Keratinocyte (primary cell): ENCODE results near the gene ZBTB20. TPM values are rescaled to one million over a fixed set of nuclear protein-coding genes. Genes with fewer than 3 reads are reported as not detected.

Experiments used
- DNase-seq: peaks from one replicate; pipeline ENCODE4 v3.0.0-alpha.2; 2011; ENCODE audit warnings: low read depth, missing footprints, low spot score
- FAIRE-seq: peaks from 2 replicates; lab custom pipeline; 2011; peaks lifted over from hg19 to GRCh38; lab: Jason Lieb, UNC
- H2AFZ ChIP-seq: 2 replicates; pipeline ENCODE4 v1.6.0; 2012; ENCODE audit warnings: low read length, control low read depth, inconsistent platforms; ENCODE audit not compliant: control insufficient read depth
- H3K27ac ChIP-seq: 2 replicates; pipeline ENCODE4 v1.5.1; 2011; ENCODE audit warnings: low read length; ENCODE audit not compliant: control insufficient read depth, insufficient read depth
- H3K27me3 ChIP-seq: 3 replicates; pipeline ENCODE4 v1.6.0; 2011; ENCODE audit warnings: low read length; ENCODE audit not compliant: control insufficient read depth, insufficient read depth; ENCODE audit errors: extremely low read depth
- H3K36me3 ChIP-seq, 2 experiments: 2 replicates in 1 of 2; 3 replicates in 1 of 2; pipeline ENCODE4 v1.5.1; 2011; ENCODE audit warnings: low read length in 2 of 2, mild to moderate bottlenecking in 1 of 2; ENCODE audit not compliant: control insufficient read depth in 2 of 2, insufficient read depth in 2 of 2; ENCODE audit errors: extremely low read depth in 1 of 2
- H3K4me1 ChIP-seq: 3 replicates; pipeline ENCODE4 v1.5.1; 2011; ENCODE audit warnings: low read length; ENCODE audit not compliant: control insufficient read depth, insufficient read depth; ENCODE audit errors: extremely low read depth
- H3K4me2 ChIP-seq: 3 replicates; pipeline ENCODE4 v1.6.0; 2011; ENCODE audit warnings: low read depth, low read length; ENCODE audit not compliant: control insufficient read depth, insufficient read depth; ENCODE audit errors: extremely low read depth
- H3K4me3 ChIP-seq, 3 experiments: fragments of 200-600 bp in 1 of 3; sonication (generic) in 1 of 3; 2 replicates in 2 of 3; 3 replicates in 1 of 3; pipeline ENCODE4 v1.5.1; 2011 to 2016; ENCODE audit warnings: low read length in 3 of 3, mild to moderate bottlenecking in 3 of 3, control low read depth in 2 of 3, inconsistent platforms in 1 of 3, low read depth in 1 of 3, mixed read lengths in 1 of 3, mixed run types in 1 of 3, moderate library complexity in 1 of 3; ENCODE audit not compliant: control insufficient read depth in 2 of 3, insufficient read depth in 2 of 3; ENCODE audit errors: extremely low read depth in 1 of 3
- H3K79me2 ChIP-seq: 2 replicates; pipeline ENCODE4 v1.6.0; 2012; ENCODE audit warnings: low read length; ENCODE audit not compliant: control insufficient read depth, insufficient read depth
- H3K9ac ChIP-seq: 3 replicates; pipeline ENCODE4 v1.6.0; 2011; ENCODE audit warnings: low read length; ENCODE audit not compliant: control insufficient read depth, insufficient read depth; ENCODE audit errors: extremely low read depth
- H3K9me1 ChIP-seq: 3 replicates; pipeline ENCODE4 v1.6.0; 2011; ENCODE audit warnings: low read length; ENCODE audit not compliant: control insufficient read depth, insufficient read depth; ENCODE audit errors: extremely low read depth
- H3K9me3 ChIP-seq: 2 replicates; pipeline ENCODE4 v1.5.1; 2012; ENCODE audit warnings: low read depth, low read length; ENCODE audit not compliant: control insufficient read depth
- H4K20me1 ChIP-seq: 3 replicates; pipeline ENCODE4 v1.6.0; 2011; ENCODE audit warnings: low read length; ENCODE audit not compliant: control insufficient read depth, insufficient read depth; ENCODE audit errors: extremely low read depth
- EZH2 ChIP-seq: IDR thresholded peaks from one replicate; pipeline ENCODE4 v1.6.1; 2012; ENCODE audit warnings: inconsistent platforms, mild to moderate bottlenecking, low read length, moderate library complexity
- dilution Hi-C: fragments of 300-500 bp; cut with MboI; formaldehyde crosslinking; loops from one replicate; pipeline ENCODE4 v1.7.0; 2020; ENCODE audit warnings: low sequenced_read_pairs; ENCODE audit not compliant: extremely low pct_ligation_motif_present
- polyA plus RNA-seq, 5 experiments: library from polyadenylated mRNA; depleted of rRNA in 3 of 5; stranded (reverse) in 3 of 5; stranded (forward) in 1 of 5; unstranded in 1 of 5; fragments of >200 nt; gene quantifications; 1 replicate in 1 of 5; 2 replicates in 3 of 5; 3 replicates in 1 of 5; pipeline versions ENCODE4 v1.2.1 to v1.2.3, GENCODE V29; 2011 to 2012; ENCODE audit warnings: missing spikeins in 2 of 5, low read depth in 1 of 5, low replicate concordance in 1 of 5
- TF ChIP-seq, protein P1 (sequence below), 3 experiments: IDR thresholded peaks in 1 of 3; conservative IDR thresholded peaks in 1 of 3; optimal IDR thresholded peaks in 1 of 3; 2 replicates in 2 of 3; 3 replicates in 1 of 3; pipeline versions ENCODE3 to v1.5.1; 2011; ENCODE audit warnings: low read length in 3 of 3, mild to moderate bottlenecking in 3 of 3, moderate library complexity in 2 of 3, control low read depth in 1 of 3, inconsistent platforms in 1 of 3; ENCODE audit not compliant: insufficient read depth in 2 of 3; ENCODE audit errors: extremely low read depth in 1 of 3

ZBTB20 gene
- polyA plus RNA-seq, 1 donor (not counting 4 experiments of a cell fraction or from before 2014, with no cell fraction given), result 0.52 TPM

- H3K4me2 ChIP-seq, result no peak overlapping the region
- dilution Hi-C loops, result no loop called here
- no peak for TF ChIP-seq EZH2
- TF ChIP-seq, protein P1, sequence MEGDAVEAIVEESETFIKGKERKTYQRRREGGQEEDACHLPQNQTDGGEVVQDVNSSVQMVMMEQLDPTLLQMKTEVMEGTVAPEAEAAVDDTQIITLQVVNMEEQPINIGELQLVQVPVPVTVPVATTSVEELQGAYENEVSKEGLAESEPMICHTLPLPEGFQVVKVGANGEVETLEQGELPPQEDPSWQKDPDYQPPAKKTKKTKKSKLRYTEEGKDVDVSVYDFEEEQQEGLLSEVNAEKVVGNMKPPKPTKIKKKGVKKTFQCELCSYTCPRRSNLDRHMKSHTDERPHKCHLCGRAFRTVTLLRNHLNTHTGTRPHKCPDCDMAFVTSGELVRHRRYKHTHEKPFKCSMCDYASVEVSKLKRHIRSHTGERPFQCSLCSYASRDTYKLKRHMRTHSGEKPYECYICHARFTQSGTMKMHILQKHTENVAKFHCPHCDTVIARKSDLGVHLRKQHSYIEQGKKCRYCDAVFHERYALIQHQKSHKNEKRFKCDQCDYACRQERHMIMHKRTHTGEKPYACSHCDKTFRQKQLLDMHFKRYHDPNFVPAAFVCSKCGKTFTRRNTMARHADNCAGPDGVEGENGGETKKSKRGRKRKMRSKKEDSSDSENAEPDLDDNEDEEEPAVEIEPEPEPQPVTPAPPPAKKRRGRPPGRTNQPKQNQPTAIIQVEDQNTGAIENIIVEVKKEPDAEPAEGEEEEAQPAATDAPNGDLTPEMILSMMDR (optimal IDR thresholded peaks at IDR 0.05 in 1 of 3, IDR thresholded peaks at IDR 0.05 in 1 of 3, conservative IDR thresholded peaks at IDR 0.05 in 1 of 3; ENCODE audit: extremely low read depth in 1 of 3, insufficient read depth in 2 of 3, low read length in 3 of 3), result no peak
- H3K79me2 ChIP-seq, result no peaks in the 10 kb centered on the region
- DNase-seq, result no peak
- H3K4me3 ChIP-seq, result no peak overlapping the region
- no peak for FAIRE-seq
- H3K9ac ChIP-seq, result no peak overlapping the region
- H3K9me1 ChIP-seq, result no peaks in the 10 kb centered on the region
- no peaks in the 10 kb centered on the region for H3K4me1 ChIP-seq
- no peak overlapping the region for H2AFZ ChIP-seq
- no peaks in the 10 kb centered on the region for H3K36me3 ChIP-seq
- H3K9me3 ChIP-seq, result no peaks in the 10 kb centered on the region
- no peak overlapping the region for H3K27ac ChIP-seq
- H4K20me1 ChIP-seq, result no peaks in the 10 kb centered on the region
- H3K27me3 ChIP-seq, result no peaks in the 10 kb centered on the region
These were observed 59.6 kb downstream of the ZBTB20 start for GRCh38 chr3:115087512-115087911.

GRCh38 chr3:115086344-115086743, 60.7 kb downstream of the ZBTB20 start:
- Histone ChIP-seq H3K9ac (no peak overlapping the region), H3K4me2 (no peak overlapping the region), H3K9me1 (no peaks in the 10 kb centered on the region), H3K9me3 (no peaks in the 10 kb centered on the region), H3K79me2 (no peaks in the 10 kb centered on the region), H3K4me3 (no peak overlapping the region), H3K27ac (no peak overlapping the region), H3K27me3 (no peaks in the 10 kb centered on the region), H3K36me3 (no peaks in the 10 kb centered on the region), H4K20me1 (no peaks in the 10 kb centered on the region), H3K4me1 (no peaks in the 10 kb centered on the region), H2AFZ (no peak overlapping the region)
- no peak for DNase-seq
- no peak for FAIRE-seq
- dilution Hi-C loops, result no loop called here
- TF ChIP-seq, protein P1 (optimal IDR thresholded peaks at IDR 0.05 in 1 of 3, IDR thresholded peaks at IDR 0.05 in 1 of 3, conservative IDR thresholded peaks at IDR 0.05 in 1 of 3; ENCODE audit: extremely low read depth in 1 of 3, insufficient read depth in 2 of 3, low read length in 3 of 3), result no peak
- no peak for TF ChIP-seq EZH2
